HG02840 (cell line): ENCODE data around the gene FGGY.
"Not testable (repeated sequence)": the region's sequence is repeated elsewhere in the genome, so short reads cannot be mapped to it uniquely, and the experiment has no call there.

Experiments
- ATAC-seq: cut with Tn5 transposase; IDR thresholded peaks from one replicate; pipeline ENCODE4 v1.9.1; 2021; ENCODE audit warnings: mild to moderate bottlenecking, moderate library complexity, moderate number of reproducible peaks; ENCODE audit not compliant: unreplicated experiment, low FRiP score

FGGY gene

DNA sequence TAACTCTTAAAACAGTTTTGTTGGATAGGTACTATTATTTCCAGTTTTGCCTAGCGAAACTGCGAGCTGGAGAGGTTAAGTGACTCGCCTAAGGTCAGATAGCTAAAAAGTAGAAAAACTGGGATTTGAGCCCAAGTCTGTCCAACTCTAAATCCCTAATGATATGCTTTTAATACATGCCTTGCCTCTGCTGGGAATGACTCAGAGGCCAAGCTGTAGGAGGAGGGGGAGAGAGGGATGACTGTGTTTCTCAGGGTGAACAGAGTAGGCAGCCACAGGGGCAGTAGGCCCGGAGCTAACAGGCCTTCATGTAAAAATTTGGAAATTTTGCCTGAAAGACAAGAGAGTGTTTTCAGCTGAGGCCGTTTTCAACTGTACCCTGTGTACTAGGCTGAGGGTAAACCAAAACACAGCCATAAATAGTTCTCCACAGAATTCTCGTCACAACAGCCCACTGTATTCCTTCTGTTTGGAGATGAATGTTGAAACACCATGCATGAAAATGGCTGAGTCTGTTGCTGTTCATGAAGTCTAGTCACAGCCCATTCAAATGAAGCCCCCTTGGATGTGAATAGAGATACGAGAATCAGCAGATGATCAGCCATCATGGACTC lies 410.4 kb downstream of the FGGY start:
- no peak for ATAC-seq

- ATAC-seq = no peak
Measured at GRCh38 chr1:59709333-59709732, 412.4 kb downstream of the FGGY start.

DNA sequence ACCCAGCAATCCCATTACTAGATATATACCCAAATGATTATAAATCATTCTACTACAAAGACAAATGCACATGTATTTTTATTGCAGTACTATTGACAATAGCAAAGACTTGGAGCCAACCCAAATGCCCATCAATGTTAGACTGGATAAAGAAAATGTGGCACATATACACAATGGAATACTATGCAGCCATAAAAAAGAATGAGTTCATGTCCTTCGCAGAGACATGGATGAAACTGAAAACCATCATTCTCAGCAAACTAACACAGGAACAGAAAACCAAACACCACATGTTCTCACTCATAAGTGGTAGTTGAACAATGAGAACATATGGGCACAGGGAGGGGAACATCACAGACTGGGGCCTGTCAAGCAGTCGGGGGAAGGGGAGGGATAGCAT lies 414.0 kb downstream of the FGGY start:
- not testable (repeated sequence) for ATAC-seq

DNA sequence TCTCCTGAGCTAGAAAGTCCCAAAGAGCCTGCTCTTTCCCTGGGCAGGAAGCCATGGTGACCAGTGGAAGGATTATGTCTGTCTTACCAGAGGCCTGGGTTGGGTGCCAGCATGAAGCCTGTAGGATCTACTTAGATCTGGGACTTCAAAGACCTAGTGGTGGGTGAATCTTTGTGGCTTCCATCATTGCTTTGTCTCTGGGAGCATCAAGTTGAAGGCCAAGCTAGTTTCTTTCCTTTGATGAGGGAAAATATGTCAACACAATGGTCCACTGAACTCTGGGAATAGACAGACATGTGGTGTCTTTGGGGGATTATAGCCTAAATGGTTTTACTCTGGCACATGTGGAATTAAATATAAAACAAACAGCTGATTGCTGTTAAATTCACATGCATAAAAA lies 417.3 kb downstream of the FGGY start:
- ATAC-seq = no peak

- ATAC-seq = no peak
Measured at GRCh38 chr1:59714966-59715365, 418.1 kb downstream of the FGGY start.

DNA sequence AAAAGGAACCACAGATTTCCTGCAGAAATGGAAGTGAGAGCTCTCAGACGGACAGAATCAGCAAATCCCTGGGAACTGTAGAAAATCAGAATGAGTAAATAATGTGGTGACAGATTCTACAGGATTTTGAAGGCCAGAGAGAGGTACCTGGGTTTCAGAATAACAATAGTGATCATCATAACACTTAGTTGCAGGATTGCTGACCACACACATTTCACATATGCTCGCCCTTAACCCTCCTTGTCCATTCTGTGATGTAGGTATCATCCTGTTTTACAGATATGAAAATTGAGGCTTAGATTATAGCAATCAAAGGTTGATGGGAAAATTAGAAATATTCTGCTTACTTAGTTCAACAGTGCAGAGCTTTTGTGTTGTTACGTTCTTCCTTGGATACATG lies 419.9 kb downstream of the FGGY start:
- ATAC-seq = no peak

- ATAC-seq = no peak
Measured at GRCh38 chr1:59718064-59718988, 421.4 kb downstream of the FGGY start.

DNA sequence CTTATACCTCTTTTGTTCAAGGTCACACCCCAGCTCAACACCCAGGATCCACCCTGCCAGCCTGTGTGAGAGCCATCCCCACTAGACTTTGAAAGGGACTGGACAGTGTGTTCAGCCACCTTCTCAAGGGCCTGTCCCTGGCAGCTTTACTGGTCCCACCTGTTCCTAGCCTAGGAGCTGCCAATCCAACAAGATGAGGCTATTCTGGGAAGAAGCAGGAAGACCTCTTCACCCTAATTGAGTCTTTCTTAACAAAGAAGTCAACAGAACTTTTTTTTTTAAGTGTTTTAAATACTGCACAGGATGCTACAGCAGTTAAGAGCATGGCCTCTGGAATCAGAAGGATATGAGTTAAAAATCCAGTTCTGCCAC lies 422.1 kb downstream of the FGGY start:
- no peak for ATAC-seq

GRCh38 chr1:59720326-59721115 lies 423.6 kb downstream of the FGGY start:
- no peak for ATAC-seq

GRCh38 chr1:59730302-59730701 lies 433.4 kb downstream of the FGGY start:
- no peak for ATAC-seq

- ATAC-seq = no peak
Measured at GRCh38 chr1:59730759-59731478, 434.0 kb downstream of the FGGY start.

DNA sequence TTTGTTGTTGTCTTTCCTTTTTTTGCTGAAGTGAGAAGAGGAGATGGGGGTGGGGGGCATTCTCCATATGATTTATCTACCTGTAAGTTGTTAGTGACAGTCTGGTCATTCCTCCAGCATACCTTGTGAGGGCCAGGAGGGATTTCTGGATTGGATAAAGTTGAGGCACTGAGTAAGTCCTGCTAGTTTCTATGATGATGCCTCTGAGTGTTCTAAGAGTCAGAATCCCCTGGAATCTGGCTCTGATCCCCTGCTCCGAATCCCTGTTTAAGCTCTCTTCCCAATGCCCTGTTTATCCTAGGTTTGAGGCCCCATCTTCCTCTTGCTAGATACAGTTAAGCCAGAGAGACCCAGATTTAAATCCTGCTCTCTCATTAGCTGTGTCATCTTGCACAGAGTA lies 434.7 kb downstream of the FGGY start:
- ATAC-seq = no peak

DNA sequence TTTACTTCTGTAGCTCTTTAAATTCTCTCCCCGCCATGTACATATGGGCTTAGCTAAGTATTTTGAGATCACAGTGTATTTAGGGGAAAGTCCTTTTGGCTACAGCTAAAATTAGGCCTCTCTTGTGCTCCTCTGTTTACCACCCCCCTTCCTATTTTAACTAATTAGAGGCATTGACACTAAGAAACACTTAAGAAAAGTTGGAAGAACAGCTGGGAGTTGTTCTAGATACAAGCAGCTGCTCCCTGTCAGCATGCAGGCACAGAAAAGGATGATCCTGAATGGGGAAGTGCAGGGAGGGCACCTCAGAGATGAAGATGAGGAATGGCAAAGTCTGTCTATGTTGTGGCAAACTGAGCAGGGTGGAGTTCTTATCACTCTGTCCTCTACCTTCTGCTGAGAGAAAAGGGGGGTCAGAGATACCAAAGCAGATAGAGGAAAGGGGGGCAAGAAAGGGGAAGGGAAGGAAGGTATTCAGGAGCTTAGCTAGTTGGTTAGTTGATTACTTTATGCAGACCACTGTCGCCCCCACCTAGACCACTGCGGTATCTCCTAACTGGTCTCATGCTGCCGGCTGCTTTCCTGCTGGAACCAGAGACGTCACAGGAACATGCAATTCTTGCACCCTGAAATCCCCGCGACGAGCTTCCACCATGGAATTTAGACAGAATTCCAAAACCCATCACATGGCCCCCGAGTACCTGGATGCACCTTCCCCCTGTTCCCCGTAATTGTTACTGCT lies 435.5 kb downstream of the FGGY start:
- ATAC-seq = no peak

DNA sequence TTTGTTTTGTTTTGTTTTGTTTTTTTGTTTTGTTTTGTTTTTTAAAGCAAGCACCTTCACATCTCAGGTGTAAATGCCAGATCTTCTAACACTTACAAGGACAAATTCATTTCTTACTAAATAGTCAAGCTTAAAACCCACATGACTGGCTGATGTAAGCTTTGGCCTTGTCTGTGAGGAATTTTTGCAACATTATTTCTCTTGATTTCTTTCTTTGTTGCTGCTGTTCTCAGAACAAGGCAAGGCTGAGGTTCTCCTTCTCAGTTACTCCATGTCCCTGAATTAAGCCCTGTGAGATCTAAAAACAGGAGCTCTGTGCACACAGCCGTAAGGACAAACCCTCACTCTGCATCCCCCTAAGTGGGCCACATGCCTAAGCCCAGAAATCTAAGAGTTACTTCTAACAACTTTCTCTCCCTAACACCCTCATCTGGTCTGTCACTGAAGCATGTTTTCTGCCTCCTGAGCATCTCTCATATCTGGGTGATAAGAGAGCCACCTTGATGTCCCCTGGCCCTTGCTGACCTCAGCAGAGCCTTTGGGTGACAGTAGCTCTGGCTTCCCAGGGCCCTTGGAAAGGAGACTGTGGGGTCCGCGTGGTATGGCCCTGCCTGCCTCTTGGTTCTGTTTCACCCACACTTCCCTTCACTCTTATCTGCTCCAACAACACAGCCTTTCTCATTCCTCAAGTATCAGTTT lies 436.7 kb downstream of the FGGY start:
- no peak for ATAC-seq

DNA sequence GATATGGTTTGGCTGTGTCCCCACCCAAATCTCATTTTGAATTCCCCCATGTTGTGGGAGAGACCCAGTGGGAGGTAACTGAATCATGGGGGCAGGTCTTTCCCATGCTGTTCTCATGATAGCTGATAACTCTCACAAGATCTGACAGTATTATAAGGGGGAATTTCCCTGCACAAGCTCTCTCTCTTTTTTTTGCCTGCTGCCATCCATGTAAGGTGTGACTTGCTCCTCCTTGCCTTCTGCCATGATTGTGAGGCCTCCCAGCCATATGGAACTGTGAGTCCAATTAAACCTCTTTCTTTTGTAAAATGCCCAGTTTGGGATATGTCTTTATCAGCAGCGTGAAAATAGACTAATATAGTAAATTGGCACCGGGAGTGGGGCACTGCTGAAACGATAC lies 439.0 kb downstream of the FGGY start:
- not testable (repeated sequence) for ATAC-seq

- no peak for ATAC-seq
Measured at GRCh38 chr1:59736744-59737143, 439.9 kb downstream of the FGGY start.

DNA sequence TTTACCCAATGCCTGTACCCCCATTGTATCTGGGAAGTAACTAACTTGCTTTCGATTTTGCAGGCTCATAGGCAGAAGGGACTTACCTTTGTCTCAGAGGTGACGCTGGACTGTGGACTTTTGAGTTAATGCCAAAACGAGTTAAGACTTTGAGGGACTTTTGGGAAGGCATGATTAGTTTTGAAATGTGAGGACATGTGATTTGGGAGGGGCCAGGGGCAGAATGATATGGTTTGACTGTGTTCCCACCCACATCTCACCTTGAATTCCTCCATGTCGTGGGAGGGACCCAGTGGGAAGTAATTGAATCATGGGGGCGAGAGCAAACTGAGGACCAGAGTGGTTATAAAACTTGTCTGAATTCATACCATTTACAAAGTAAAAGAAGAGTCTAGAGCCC lies 440.7 kb downstream of the FGGY start:
- ATAC-seq = no peak

GRCh38 chr1:59738152-59738551 lies 441.3 kb downstream of the FGGY start:
- ATAC-seq = no peak

- ATAC-seq = no peak
Measured at GRCh38 chr1:59738591-59739015, 441.7 kb downstream of the FGGY start.
